Heart right ventricle (tissue), 16 donors: Measurements from ENCODE around the gene LSAMP. TPM values are rescaled to one million over a fixed set of nuclear protein-coding genes. Genes with fewer than 3 reads are reported as not detected.

ENCODE experiments used
- ATAC-seq, 8 donors: fragments of 200-7000 bp; cut with Tn5 transposase; one replicate each; pipeline ENCODE4 v1.9.1; 2020; ENCODE audit warnings: mild to moderate bottlenecking in 8 of 8, moderate library complexity in 8 of 8, moderate number of reproducible peaks in 1 of 8
- DNase-seq, 2 donors: peaks; one replicate each; pipeline ENCODE4 v3.0.0-alpha.2; 2020
- H3K27ac ChIP-seq, 10 donors: fragments of 200-600 bp; sonication (generic) in 2 of 10; one replicate each; pipeline versions ENCODE4 v1.5.0 to v1.8.0; 2020 to 2022; ENCODE audit warnings: mild to moderate bottlenecking in 3 of 10
- H3K27me3 ChIP-seq, 7 donors: fragments of 200-600 bp; one replicate each; pipeline ENCODE4 v1.8.0; 2021 to 2022; ENCODE audit warnings: mild to moderate bottlenecking in 2 of 7
- H3K36me3 ChIP-seq, 9 donors: fragments of 200-600 bp; sonication (generic) in 1 of 9; one replicate each; pipeline versions ENCODE4 v1.5.0 to v1.8.0; 2020 to 2022; ENCODE audit warnings: mild to moderate bottlenecking in 2 of 9
- H3K4me1 ChIP-seq, 9 donors: fragments of 200-600 bp; sonication (generic) in 1 of 9; one replicate each; pipeline versions ENCODE4 v1.5.0 to v1.8.0; 2020 to 2022; ENCODE audit warnings: mild to moderate bottlenecking in 4 of 9
- H3K4me3 ChIP-seq, 10 donors: fragments of 200-600 bp; sonication (generic) in 2 of 10; one replicate each; pipeline versions ENCODE4 v1.5.0 to v1.8.0; 2020 to 2022; ENCODE audit warnings: mild to moderate bottlenecking in 7 of 10, moderate library complexity in 2 of 10
- H3K9me3 ChIP-seq, 11 donors: fragments of 200-600 bp in 10 of 11; sonication (generic) in 2 of 11; one replicate each; pipeline versions ENCODE4 v1.5.0 to v1.8.0; 2013 to 2022; ENCODE audit warnings: mild to moderate bottlenecking in 2 of 11, control low read depth in 1 of 11, moderate library complexity in 1 of 11
- CTCF ChIP-seq, 9 donors: fragments of 200-600 bp; sonication (generic) in 2 of 9; IDR thresholded peaks; one replicate each; pipeline versions ENCODE4 v1.5.0 to v1.8.0; 2021 to 2022; ENCODE audit warnings: antibody characterized with exemption in 9 of 9, mild to moderate bottlenecking in 5 of 9, moderate library complexity in 1 of 9
- WGBS, 2 donors: extraction: QIAGEN DNeasy Blood & Tissue Kit; methylation state at CpG; one replicate each; pipeline ENCODE4 v1.1.7; 2013; ENCODE audit warnings: inconsistent platforms in 1 of 2; 5-methylcytosine and 5-hydroxymethylcytosine counted together
- intact Hi-C, 10 donors: fragments of 100-400 bp; cut with DNase I; formaldehyde crosslinking; loops; one replicate each; pipeline versions ENCODE4 v1.11.1 to v1.14.2; 2022
- polyA plus RNA-seq, 2 donors: library from polyadenylated mRNA; stranded (reverse); fragments of 200-250 nt; gene quantifications; one replicate each; pipeline ENCODE4 v1.2.3, GENCODE V29; 2013
- total RNA-seq, 10 donors: library from RNA; stranded (reverse); fragmentation: NEBNext Ultra II Directional in 3 of 10; extraction: Animal tissue kit (Norgen Biotek cat#: 25700) in 3 of 10; gene quantifications; one replicate each; pipeline versions ENCODE4 v1.2.1 to v1.2.4, GENCODE V29; 2021 to 2023
- donor health status: Arrhythmogenic right ventricular cardiomyopathy.
- donor health status: ischemic (EF 13 %, LVEDD 7.1; RV severe dilation, severe dysfunction).
- donor health status: healthy with polysubstance abuse.
- donor health status: DM: no; HTN: yes; CAD: no.
- donor health status: DM: no; HTN: no; CAD: no.
- donor health status: ischemic (EF 25% LVEDD 6.9; RV normal size, moderate dysfunction).
- donor health status: ischemic (EF 25% LVEDD 5.7; RV mildly dilated, moderate dysfunction).
- donor health status: healthy.
- donor health status: DM: yes; HTN: yes; CAD: no.
- donor health status: Ischemic cardiomyopathy.
- donor health status: ischemic (EF 35%, LVEDD 5.7; RV mildly dilated, moderate dysfunction).
- donor health status: nonischemic (EF 11% LVEDD 7.7; RV severe dilation, severe dysfunction).
- donor health status: DM: yes; HTN: yes; CAD: no.
- donor health status: PGD.
- donor health status: ischemic (EF 29% LVEDD 5.4; RV normal size, mild dysfunction).
- donor health status: nonischemic (EF 23%, LVEDD 6.1; RV moderate dilation, normal function).

LSAMP gene
- total and polyA plus RNA-seq, 12 donors: 0.51 to 9.0 (median 5.4) TPM

- Histone ChIP-seq H3K9me3 (peaks cover 0 to 6% (median 0%) of the 10 kb centered on the region in 11 donors), H3K27ac (no peak overlapping the region), H3K4me3 (no peak overlapping the region), H3K27me3 (no peaks in the 10 kb centered on the region), H3K4me1 (no peaks in the 10 kb centered on the region), H3K36me3 (no peaks in the 10 kb centered on the region)
- intact Hi-C loops: no loop called here
- ATAC-seq (no peak), DNase-seq (no peak)
- no peak for TF ChIP-seq CTCF (IDR thresholded peaks at IDR 0.05)
- 60 to 68% methylated on average over 4 of the region's 4 CpGs for WGBS, 2 donors
Measured at GRCh38 chr3:115990669-115991068, 454.6 kb downstream of the LSAMP start.

- WGBS, 2 donors: 72 to 78% methylated on average over 5 of the region's 5 CpGs
- Histone ChIP-seq H3K4me3 (no peak overlapping the region), H3K27me3 (no peaks in the 10 kb centered on the region), H3K27ac (no peak overlapping the region), H3K4me1 (no peaks in the 10 kb centered on the region), H3K36me3 (no peaks in the 10 kb centered on the region), H3K9me3 (peaks cover 0 to 6% (median 0%) of the 10 kb centered on the region in 11 donors)
- ATAC-seq (no peak), DNase-seq (no peak)
- intact Hi-C loops: no loop called here
- no peak for TF ChIP-seq CTCF (IDR thresholded peaks at IDR 0.05)
Measured at GRCh38 chr3:115989684-115990421, 455.4 kb downstream of the LSAMP start.

GRCh38 chr3:115986555-115987207, 458.6 kb downstream of the LSAMP start:
- ATAC-seq: no peak
- no peaks in the 10 kb centered on the region for H3K36me3 ChIP-seq
- no peak overlapping the region for H3K4me3 ChIP-seq
- H3K27me3 ChIP-seq: no peaks in the 10 kb centered on the region
- TF ChIP-seq CTCF (IDR thresholded peaks at IDR 0.05): no peak
- H3K27ac ChIP-seq: no peak overlapping the region
- 75 to 83% methylated on average over 2 of the region's 2 CpGs for WGBS, 2 donors
- intact Hi-C loops: no loop called here
- H3K4me1 ChIP-seq: no peaks in the 10 kb centered on the region
- no peak for DNase-seq
- H3K9me3 ChIP-seq: peaks cover 0 to 6% (median 0%) of the 10 kb centered on the region in 11 donors

GRCh38 chr3:115982629-115983028, 462.7 kb downstream of the LSAMP start:
- no peak for TF ChIP-seq CTCF (IDR thresholded peaks at IDR 0.05)
- Histone ChIP-seq H3K4me1 (no peaks in the 10 kb centered on the region), H3K4me3 (no peak overlapping the region), H3K27me3 (no peaks in the 10 kb centered on the region), H3K9me3 (peaks cover 0 to 6% (median 0%) of the 10 kb centered on the region in 11 donors), H3K27ac (no peak overlapping the region), H3K36me3 (no peaks in the 10 kb centered on the region)
- 57 to 68% methylated on average over 2 of the region's 2 CpGs for WGBS, 2 donors
- ATAC-seq (no peak), DNase-seq (no peak)
- intact Hi-C loops: no loop called here
